ENCODE results near the gene VWA3B. TPM values are rescaled to one million over a fixed set of nuclear protein-coding genes. Genes with fewer than 3 reads are reported as not detected.

Gene VWA3B
- total RNA-seq, 1 donor from 2014 or later: not detected

DNA sequence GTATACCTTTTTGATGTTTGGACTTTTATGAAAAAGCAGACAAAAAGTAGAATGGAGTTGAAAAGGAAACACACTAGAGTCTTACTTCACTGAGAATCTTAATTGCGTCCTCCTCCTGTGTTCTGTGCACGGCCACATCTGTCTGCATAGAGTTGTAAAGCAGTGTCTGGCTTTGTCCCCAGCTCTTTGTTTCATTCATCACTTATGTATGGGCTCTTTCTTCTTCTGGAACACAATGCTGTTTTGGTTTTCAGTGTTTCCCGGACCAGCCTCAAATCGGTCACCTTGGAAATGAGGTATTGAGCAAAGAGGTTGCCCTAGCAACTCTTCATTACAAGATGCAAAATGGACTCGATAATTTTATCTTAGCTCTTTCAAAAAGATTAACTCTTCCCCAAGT lies 155.0 kb downstream of the VWA3B start:
- H3K4me1 Mint-ChIP-seq (ENCODE audit: low read depth, unreplicated experiment): no peaks in the 10 kb centered on the region
- Histone ChIP-seq H2AFZ (ENCODE audit: low read depth, low read length) (no peak overlapping the region), H3K27me3 (ENCODE audit: insufficient read depth, low read length) (peaks cover 4% of the 10 kb centered on the region), H3K4me1 (ENCODE audit: insufficient read depth, low read length) (no peaks in the 10 kb centered on the region), H3K4me2 (ENCODE audit: low read length) (no peak overlapping the region), H4K20me1 (ENCODE audit: insufficient read depth, low read length) (no peaks in the 10 kb centered on the region), H3K4me3 (ENCODE audit: insufficient read depth, low read depth, low read length) (no peak overlapping the region), H3K36me3 (ENCODE audit: insufficient read depth, low read length) (no peaks in the 10 kb centered on the region), H3K9ac (ENCODE audit: low read length) (no peak overlapping the region), H3K79me2 (ENCODE audit: insufficient read depth, low read length) (no peaks in the 10 kb centered on the region), H3K9me3 (ENCODE audit: insufficient read depth, low read depth, low read length) (no peaks in the 10 kb centered on the region), H3K27ac (ENCODE audit: low read depth, low read length) (no peak overlapping the region)
- no peak overlapping the region for H3K27ac Mint-ChIP-seq (ENCODE audit: unreplicated experiment)
- H3K9me3 Mint-ChIP-seq (ENCODE audit: unreplicated experiment): no peaks in the 10 kb centered on the region
- FAIRE-seq (no peak), DNase-seq (ENCODE audit: low read depth) (no peak)
- TF ChIP-seq EZH2 (IDR thresholded peaks at IDR 0.05; ENCODE audit: insufficient read depth, low read length): no peak
- TF ChIP-seq, protein P1, sequence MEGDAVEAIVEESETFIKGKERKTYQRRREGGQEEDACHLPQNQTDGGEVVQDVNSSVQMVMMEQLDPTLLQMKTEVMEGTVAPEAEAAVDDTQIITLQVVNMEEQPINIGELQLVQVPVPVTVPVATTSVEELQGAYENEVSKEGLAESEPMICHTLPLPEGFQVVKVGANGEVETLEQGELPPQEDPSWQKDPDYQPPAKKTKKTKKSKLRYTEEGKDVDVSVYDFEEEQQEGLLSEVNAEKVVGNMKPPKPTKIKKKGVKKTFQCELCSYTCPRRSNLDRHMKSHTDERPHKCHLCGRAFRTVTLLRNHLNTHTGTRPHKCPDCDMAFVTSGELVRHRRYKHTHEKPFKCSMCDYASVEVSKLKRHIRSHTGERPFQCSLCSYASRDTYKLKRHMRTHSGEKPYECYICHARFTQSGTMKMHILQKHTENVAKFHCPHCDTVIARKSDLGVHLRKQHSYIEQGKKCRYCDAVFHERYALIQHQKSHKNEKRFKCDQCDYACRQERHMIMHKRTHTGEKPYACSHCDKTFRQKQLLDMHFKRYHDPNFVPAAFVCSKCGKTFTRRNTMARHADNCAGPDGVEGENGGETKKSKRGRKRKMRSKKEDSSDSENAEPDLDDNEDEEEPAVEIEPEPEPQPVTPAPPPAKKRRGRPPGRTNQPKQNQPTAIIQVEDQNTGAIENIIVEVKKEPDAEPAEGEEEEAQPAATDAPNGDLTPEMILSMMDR (IDR thresholded peaks at IDR 0.05; ENCODE audit: insufficient read depth, low read depth, low read length): no peak
- no peak overlapping the region for H3K4me3 Mint-ChIP-seq (ENCODE audit: unreplicated experiment)
- no peaks in the 10 kb centered on the region for H3K36me3 Mint-ChIP-seq (ENCODE audit: low read depth, unreplicated experiment)
- H3K27me3 Mint-ChIP-seq (ENCODE audit: low read depth, unreplicated experiment): peaks cover 10% of the 10 kb centered on the region

DNA sequence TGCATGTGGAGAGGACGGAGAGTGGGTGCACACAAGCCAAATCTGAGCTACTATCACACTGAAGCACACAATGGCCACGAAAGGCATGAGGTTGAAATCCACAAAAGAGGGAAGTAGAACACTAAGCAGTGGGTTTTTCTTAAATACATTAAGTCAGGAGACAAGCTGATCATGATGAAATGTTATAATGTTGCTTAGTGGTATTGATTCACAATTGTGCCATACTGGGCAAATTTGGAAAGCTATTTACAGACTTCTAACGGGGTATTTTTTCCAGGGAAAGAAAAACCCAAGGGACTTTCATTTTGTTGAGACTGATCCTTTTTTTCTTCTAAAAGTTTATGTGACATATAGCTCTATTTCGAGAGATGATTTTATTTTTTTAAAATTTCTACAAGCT lies 158.5 kb downstream of the VWA3B start:
- no peaks in the 10 kb centered on the region for H3K4me1 Mint-ChIP-seq (ENCODE audit: low read depth, unreplicated experiment)
- no peak overlapping the region for H2AFZ ChIP-seq (ENCODE audit: low read depth, low read length)
- no peaks in the 10 kb centered on the region for H3K9me3 ChIP-seq (ENCODE audit: insufficient read depth, low read depth, low read length)
- peaks cover 13% of the 10 kb centered on the region for H3K27me3 Mint-ChIP-seq (ENCODE audit: low read depth, unreplicated experiment)
- DNase-seq (ENCODE audit: low read depth): no peak
- H4K20me1 ChIP-seq (ENCODE audit: insufficient read depth, low read length): no peaks in the 10 kb centered on the region
- no peaks in the 10 kb centered on the region for H3K79me2 ChIP-seq (ENCODE audit: insufficient read depth, low read length)
- peaks cover 4% of the 10 kb centered on the region for H3K27me3 ChIP-seq (ENCODE audit: insufficient read depth, low read length)
- no peak overlapping the region for H3K9ac ChIP-seq (ENCODE audit: low read length)
- H3K27ac ChIP-seq (ENCODE audit: low read depth, low read length): no peak overlapping the region
- H3K4me2 ChIP-seq (ENCODE audit: low read length): no peak overlapping the region
- no peak overlapping the region for H3K4me3 Mint-ChIP-seq (ENCODE audit: unreplicated experiment)
- peaks cover 8% of the 10 kb centered on the region for H3K9me3 Mint-ChIP-seq (ENCODE audit: unreplicated experiment)
- H3K4me3 ChIP-seq (ENCODE audit: insufficient read depth, low read depth, low read length): no peak overlapping the region
- H3K4me1 ChIP-seq (ENCODE audit: insufficient read depth, low read length): no peaks in the 10 kb centered on the region
- no peaks in the 10 kb centered on the region for H3K36me3 ChIP-seq (ENCODE audit: insufficient read depth, low read length)
- no peak overlapping the region for H3K27ac Mint-ChIP-seq (ENCODE audit: unreplicated experiment)
- FAIRE-seq: no peak
- H3K36me3 Mint-ChIP-seq (ENCODE audit: low read depth, unreplicated experiment): no peaks in the 10 kb centered on the region
- no peak for TF ChIP-seq EZH2 (IDR thresholded peaks at IDR 0.05; ENCODE audit: insufficient read depth, low read length)
- TF ChIP-seq, protein P1 (IDR thresholded peaks at IDR 0.05; ENCODE audit: insufficient read depth, low read depth, low read length): no peak

DNA sequence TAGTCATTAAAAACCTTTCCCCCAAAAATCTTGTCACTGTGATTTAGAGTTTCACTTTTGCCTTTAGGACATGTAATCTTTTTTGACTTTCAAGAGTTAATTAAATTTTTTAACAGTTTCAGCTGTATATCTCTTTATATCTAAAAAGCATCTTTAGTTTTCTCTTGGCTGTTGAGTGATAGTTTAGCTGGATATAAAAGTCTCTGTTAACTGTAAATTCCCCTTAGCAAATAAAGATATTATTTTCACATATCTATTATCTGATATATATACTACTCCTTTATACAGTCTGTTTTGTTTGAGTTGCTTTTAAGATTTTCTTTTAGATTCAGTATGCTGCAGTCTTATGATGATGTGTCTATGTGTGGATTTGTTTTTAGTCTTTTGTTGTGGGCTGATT lies 160.4 kb downstream of the VWA3B start:
- H3K9me3 ChIP-seq (ENCODE audit: insufficient read depth, low read depth, low read length): no peaks in the 10 kb centered on the region
- H4K20me1 ChIP-seq (ENCODE audit: insufficient read depth, low read length): no peaks in the 10 kb centered on the region
- no peaks in the 10 kb centered on the region for H3K79me2 ChIP-seq (ENCODE audit: insufficient read depth, low read length)
- no peak overlapping the region for H3K4me2 ChIP-seq (ENCODE audit: low read length)
- TF ChIP-seq EZH2 (IDR thresholded peaks at IDR 0.05; ENCODE audit: insufficient read depth, low read length): no peak
- TF ChIP-seq, protein P1 (IDR thresholded peaks at IDR 0.05; ENCODE audit: insufficient read depth, low read depth, low read length): no peak
- no peak overlapping the region for H3K27ac ChIP-seq (ENCODE audit: low read depth, low read length)
- no peak overlapping the region for H2AFZ ChIP-seq (ENCODE audit: low read depth, low read length)
- FAIRE-seq: no peak
- no peak overlapping the region for H3K9ac ChIP-seq (ENCODE audit: low read length)
- no peaks in the 10 kb centered on the region for H3K4me1 ChIP-seq (ENCODE audit: insufficient read depth, low read length)
- Mint-ChIP-seq H3K9me3 (ENCODE audit: unreplicated experiment) (peaks cover 10% of the 10 kb centered on the region), H3K27me3 (ENCODE audit: low read depth, unreplicated experiment) (peaks cover 3% of the 10 kb centered on the region), H3K27ac (ENCODE audit: unreplicated experiment) (no peak overlapping the region), H3K36me3 (ENCODE audit: low read depth, unreplicated experiment) (no peaks in the 10 kb centered on the region), H3K4me3 (ENCODE audit: unreplicated experiment) (no peak overlapping the region), H3K4me1 (ENCODE audit: low read depth, unreplicated experiment) (no peaks in the 10 kb centered on the region)
- no peaks in the 10 kb centered on the region for H3K27me3 ChIP-seq (ENCODE audit: insufficient read depth, low read length)
- no peak for DNase-seq (ENCODE audit: low read depth)
- no peak overlapping the region for H3K4me3 ChIP-seq (ENCODE audit: insufficient read depth, low read depth, low read length)
- no peaks in the 10 kb centered on the region for H3K36me3 ChIP-seq (ENCODE audit: insufficient read depth, low read length)

All from astrocyte (in vitro differentiated cells and primary cell).